NCI-H2081 (cell line): ENCODE measurements around the gene ARHGEF4.
"Not testable (repeated sequence)": the region's sequence is repeated elsewhere in the genome, so short reads cannot be mapped to it uniquely, and the experiment has no call there.

Source experiments
- DNase-seq, 2 experiments: peaks; one replicate each; lab custom pipeline; 2025; lab: John Stamatoyannopoulos, UW

The ARHGEF4 gene

DNA sequence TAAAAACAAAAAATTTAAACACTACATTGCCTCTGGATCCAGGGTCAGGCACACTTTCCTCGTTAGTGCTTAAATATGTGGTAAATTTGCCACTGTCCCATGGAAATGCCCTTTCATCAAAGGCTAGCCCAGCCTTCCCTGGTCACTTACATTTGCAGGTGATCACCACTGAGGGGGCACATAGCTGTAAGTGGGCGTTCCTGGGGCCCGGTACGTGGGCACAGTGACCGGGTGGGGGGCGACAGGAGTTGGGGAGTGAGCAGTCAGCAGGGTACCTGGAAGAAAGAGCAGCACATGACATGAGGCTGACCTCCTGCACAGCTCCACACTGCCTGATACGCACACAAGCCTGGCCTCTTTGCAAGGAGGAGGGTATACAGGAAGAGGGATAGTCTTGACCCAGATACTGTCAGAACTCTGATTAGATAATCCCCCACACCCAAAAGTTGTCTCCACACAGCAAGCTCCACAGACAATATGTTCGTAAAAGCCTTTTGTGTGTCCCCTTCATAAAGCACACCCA lies 216.1 kb downstream of the ARHGEF4 start:
- DNase-seq = no peak

DNA sequence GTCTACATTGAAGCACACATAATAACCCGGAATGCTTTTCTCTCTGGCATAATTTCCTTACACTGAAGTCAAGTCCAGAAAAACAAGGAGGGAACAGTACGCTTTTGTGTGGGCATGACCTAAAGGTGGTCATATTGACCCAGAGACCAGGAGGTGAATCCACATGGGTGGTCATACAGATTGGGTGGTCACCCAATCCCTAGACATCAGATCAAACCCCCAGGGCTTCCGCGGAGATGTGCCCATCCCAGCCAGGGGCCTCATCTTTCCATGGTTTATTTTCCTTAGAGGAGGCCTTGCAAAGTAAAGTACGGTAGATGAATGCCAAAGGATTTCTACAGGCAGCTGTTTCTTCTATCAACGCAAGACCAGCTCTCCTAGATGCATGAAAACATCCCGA lies 217.8 kb downstream of the ARHGEF4 start:
- DNase-seq = no peak

DNA sequence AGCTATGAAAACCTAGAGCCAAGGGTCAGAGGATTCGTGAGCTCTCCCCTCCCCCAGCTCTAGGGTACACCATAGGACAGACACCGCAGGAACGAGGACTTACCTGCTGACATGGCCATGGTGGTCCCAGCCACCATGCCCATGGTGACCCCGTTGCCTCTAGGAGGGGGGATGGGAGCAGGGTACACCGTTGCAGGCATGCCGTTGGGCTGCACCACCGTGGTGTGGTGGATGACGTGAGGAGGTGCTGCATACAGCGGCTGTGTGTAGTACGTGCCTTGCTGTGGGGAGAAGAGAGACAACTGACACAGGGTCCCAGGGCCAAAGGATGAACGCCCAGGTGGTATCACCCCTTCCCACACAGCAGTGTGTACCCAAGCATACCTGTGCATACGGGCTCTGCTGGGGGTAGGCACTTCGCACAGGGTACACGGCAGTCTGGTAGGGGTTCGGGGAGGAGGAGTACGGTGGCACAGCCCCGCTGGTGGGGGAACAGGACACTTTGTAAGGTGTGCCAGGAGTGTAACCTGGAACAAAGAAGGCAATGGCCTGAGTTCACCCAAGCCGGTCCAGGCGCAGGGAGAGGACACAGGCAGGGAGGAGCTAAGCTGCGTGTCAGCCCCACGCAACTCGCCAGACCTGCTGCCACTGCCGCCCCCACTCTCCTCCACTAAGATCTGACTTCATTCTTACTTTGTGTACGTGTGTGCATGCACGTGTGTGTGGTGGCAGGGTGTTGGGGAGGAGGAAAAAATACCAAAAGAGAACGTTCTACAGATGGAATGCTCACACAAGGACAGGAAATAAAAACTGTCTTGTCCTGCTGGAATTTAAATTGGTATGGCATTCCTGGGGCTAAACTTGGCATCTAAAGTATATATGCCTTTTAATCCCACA lies 218.7 kb downstream of the ARHGEF4 start:
- DNase-seq = no peak

DNA sequence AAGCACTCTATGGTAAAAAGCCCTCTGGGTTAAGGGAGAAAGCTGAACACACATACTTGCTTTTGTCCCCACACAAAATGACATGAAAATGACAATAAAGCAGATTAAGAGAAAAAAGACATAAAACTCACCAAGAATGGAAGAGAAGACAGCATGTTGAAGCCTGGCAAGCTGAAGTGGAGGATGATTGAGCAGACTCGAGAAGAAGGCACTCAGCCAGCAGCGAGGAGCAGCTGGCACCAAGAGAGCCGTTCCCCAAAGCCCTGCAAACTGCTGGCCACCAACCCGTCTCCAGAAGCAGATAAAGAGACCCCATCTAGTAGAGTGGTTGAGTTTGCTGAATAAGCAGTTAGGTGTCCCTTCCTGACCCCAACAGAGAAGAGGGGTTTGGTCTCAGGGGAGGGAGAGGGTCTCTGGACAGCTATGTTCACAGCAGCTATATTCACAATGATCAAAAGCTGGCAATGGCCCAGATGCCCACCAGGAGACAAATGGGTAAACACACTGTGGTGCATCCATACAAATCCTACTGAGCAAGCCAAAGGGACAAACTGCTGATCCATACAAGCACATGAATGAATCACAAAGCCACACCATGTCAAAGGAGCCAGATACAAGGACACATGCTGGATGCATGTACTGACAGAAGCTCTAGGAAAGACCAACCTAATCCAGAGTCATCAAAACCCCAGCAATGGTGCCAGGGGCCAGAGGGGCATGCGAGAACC lies 219.7 kb downstream of the ARHGEF4 start:
- DNase-seq = peak in 1 of 2 experiments; percentile 33

DNA sequence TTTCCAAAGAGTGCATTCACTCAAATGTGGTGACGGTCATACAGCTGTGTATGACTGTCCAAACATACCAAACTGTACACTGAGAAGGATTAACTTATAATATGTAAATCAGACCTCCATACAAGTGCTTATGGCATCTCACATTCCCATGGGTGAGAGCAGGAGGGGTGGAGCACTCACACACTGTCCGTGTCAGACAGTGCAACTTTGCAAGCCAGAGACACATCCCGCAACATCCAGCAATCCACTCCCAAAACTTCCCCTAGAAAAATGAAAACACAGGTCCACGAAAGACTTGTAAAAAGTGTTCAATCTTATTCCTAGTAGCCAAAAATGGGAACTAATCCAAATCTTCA lies 220.2 kb downstream of the ARHGEF4 start:
- no peak for DNase-seq

DNA sequence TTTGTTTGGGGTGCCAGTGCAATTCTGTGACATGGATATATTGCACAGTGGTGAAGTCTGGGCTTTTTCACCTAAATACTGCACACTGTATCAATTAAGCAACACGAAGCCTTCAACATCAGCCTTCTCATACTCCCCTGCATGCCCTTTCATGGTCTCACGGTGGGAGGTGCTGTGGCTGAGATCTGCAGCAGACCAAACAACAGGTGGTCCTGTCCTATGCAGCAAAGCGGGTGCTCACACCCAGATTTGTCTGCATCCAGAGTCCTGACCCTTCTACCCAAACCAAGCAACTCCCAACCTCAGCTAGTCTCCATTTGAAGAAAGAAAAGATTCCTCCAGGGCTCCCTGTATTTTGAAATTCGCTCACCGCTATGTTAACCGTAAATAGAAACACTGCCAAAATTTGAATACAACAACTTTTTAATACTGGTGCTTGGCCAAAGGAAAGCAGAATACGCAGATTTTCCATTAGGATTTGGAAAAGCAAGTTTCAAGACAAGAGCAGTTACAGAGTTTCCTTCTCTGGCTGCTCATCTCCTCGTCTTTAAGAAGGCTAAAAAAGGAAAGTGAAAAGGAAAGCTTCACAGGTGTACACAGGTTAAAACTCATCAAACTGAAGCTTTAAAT lies 221.6 kb downstream of the ARHGEF4 start:
- DNase-seq = no peak

DNA sequence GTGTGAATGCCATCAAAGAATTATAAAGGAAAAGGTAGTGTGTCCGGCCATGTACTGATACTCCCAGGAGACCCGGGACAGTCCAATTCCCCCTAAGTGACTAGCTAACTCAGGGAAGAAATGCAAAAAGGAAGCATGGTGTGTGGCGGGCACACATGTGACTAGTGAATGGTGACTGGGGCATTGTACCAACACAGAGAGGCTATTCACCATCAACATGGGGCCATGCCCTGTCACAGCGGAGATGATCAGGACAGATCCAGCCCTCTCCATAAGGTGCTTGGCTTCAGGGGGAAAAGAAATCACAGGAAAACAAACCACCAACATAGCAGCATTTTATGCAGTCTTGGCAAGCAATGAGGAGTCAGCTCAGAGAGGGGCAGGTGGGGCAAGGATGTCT lies 222.2 kb downstream of the ARHGEF4 start:
- no peak for DNase-seq

DNA sequence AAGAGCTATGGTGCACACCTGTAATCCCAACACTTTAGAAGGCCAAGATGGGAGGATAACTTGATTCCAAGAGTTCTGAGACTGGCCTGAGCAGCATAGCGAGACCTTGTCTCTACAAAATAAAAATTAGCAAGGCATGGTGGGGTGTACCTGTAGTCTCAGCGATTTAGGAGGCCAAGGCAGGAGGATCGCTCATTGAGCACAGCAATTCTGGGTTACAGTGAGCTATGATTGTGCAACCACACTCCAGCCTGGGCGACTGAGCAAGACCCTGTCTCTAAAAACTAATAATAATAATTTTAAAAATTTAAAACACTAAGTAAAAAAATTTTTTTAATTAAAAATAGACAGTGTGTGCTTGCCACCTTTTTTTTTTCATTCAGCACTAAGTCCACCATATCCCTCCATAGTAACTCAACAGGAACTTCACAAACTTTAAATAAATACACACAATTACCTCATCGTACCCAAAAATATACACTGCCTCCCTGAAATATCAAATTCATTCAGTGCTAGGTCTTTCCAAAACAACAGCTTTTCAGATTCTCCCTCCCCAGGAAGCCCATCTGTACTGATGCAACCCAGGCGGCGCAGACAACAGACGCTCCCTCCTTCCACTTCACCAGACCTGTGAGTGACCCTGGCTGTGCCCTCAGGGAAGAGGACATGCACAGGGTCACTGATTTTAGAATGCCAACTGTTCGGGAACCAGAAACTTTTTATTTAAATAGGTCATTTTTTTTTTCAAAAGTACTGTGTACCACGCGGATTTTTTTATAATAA lies 227.0 kb downstream of the ARHGEF4 start:
- DNase-seq = no peak

DNA sequence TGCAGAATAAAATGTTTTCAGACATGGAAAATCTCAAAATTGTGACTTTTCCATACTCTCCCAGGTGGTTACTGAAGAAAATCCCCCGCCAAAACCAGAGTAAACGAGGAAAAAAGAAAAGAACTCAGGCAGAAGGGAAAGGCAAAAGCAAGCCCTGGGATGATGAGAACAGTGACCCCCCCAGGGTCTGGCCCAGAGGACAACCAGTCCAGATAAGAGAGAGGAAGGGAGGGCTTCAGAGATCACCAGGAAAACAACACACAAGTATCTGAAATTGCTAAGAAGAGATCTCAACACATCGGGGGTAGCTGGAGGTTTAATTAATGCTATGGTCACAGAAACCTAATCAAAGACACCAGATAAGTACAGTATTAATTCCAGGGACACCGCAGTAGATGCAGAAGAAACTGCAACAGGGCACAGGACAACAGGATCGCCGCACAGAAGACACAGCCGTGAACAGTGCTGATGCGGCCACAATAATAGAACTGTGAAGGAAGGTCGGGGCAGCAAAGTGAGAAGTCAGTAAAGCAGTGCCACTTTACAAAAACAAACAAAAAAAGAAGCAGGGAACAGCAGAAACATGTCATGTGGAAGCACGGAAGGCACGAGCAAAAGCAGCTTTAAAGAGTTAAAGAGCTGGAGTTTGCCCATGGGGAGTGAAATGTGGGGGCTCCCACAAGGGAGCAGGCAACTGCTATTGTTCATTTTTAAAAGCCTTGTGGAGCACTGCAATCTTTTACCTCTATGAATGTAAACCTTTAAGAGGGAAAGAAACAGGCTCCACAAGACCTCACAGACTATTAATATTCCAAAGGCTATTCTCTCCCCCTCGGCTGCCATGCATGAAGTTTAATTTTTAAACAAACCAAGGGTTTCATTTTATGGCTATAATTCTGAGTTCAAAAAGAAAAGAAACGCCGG lies 228.1 kb downstream of the ARHGEF4 start:
- no peak for DNase-seq

DNA sequence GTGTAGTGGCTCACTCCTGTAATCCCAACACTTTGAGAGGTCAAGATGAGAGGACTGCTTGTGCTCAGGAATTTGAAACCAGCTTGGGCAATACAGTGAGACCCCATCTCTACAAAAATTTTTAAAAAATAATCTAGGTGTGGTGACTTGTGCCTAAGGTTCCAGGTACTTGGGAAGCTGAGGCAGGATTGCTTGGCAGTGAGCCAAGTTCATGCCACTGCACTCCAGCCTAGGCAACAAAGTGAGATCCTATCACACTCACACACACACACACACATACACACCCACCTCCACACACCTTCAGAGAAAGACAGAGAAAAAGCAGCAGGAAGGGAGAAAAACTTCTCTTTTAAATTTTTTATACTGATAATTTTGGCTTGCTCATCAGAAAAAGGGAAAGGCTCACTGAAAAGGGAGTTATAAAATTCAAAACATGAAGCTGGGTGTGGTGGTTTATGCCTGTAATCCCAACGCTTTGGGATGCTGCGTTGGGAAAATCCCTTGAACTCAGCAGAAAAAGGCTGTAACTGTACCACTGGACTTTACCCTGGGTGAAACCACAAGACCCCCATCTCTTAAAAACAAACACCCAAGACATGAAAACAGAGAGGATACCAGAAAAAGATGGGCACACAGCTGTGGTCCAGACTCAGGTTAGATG lies 230.9 kb downstream of the ARHGEF4 start:
- no peak for DNase-seq

DNA sequence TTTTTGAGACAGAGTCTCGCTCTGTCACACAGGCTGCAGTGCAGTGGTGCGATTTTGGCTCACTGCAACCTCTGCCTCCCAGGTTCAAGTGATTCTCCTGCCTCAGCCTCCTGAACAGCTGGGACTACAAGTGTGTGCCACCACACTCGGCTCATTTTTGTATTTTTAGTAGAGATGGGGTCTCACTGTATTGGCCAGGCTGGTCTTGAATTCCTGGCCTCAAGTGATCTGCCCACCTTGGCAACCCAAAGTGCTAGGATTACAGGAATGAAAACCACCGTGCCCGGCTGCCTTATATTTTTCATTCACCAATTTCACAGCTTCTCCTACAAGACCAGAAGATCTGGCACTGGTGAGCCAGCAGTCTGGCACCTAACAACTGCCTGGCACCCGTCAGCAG lies 231.5 kb downstream of the ARHGEF4 start:
- not testable (repeated sequence) for DNase-seq

DNA sequence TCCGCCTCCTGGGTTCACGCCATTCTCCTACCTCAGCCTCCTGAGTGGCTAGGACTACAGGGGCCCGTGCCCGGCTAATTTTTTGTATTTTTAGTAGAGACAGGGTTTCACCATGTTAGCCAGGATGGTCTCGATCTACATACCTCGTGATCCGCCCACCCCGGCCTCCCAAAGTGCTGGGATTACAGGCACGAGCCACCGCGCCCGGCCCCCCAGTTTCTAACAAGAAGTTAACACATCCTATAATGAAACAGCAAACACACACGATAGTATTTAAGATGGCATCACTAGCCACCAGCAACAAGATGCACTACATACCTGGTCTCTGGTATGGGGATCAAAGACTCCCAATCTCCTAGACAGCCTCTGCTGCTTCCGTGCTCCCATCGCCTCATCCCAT lies 238.9 kb downstream of the ARHGEF4 start:
- DNase-seq = not testable (repeated sequence)

DNA sequence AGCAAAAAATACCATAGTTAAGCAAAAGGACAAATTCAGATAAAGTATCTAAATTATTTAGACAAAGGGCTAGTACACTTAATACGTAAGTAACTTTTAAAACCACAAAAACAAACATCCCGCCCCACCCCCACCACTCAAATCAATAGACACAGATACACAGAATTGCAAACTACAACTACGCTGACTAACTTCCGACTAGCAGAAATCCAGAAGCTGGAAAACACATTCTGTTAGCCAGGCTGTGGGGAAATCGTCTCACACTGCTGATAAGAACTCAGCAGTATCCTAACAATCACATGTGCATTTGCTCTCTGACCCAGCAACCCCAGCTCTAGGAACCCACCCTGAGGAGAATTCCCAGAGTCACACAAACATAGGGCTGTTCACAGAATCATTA lies 240.0 kb downstream of the ARHGEF4 start:
- DNase-seq = no peak

DNA sequence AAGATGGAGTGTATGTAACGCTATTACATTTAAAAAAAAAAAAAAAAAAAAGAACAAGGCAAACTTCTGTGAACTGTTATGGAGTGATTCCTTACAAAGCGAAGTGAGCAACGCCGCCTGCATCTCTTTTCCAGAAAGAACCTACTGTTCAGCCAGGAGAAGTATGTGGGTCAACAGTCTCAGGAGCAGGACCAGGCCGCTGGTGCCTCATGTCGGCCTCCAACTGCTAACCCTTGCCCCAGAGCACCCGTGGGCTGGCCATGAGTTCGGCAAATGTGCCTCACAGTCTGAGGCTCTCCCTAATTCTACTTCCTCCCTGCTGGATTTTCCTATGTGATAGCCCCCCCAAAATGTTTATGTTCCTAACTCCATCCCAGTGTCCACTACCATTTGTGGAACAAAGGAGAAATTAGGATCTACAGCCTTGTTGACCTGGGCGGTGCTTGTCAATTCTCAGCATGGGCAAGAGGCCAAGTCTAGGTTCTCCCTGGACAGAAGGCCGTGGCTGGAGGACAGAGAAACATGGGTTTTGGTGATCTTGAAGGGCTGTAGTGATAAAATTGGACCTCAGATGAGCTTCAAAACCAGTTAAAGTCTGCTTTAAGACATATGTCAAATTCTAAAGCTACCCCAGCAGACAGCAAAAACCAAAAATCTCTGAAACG lies 240.6 kb downstream of the ARHGEF4 start:
- DNase-seq = no peak

DNA sequence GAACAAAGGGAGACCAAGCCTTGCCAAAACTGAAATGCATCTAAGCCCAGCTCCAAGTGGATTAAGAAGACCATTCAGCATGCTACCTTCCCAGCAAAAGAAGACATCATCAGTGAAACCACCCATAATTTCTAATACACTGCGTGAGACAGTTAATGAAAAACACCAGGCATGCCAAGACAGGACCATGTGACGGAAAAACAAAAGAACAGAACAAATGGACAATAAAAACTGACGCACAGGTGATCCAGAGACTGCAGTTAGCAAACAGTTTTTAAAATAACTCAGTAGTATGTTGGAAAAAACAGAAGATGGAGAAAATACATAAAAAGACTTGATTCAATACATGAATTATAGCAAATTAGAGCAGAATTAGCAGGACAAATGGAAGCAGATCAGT lies 241.3 kb downstream of the ARHGEF4 start:
- DNase-seq = no peak

DNA sequence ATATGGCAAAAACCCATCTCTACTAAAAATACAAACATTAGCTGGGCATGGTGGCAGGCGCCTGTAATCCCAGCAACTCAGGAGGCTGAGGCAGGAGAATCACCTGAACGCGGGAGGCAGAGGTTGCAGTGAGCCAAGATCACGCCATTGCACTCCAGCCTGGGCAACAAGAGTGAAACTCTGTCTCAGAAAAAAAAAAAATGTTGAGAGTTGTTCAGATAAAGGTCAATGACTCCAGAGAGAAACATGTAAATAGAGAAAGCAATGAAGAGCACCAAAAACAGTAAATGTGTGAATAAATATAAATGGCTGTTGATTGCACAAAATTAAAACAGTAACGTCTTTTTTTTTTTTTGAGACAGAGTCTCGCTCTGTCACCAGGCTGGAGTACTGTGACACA lies 243.2 kb downstream of the ARHGEF4 start:
- DNase-seq = not testable (repeated sequence)

DNA sequence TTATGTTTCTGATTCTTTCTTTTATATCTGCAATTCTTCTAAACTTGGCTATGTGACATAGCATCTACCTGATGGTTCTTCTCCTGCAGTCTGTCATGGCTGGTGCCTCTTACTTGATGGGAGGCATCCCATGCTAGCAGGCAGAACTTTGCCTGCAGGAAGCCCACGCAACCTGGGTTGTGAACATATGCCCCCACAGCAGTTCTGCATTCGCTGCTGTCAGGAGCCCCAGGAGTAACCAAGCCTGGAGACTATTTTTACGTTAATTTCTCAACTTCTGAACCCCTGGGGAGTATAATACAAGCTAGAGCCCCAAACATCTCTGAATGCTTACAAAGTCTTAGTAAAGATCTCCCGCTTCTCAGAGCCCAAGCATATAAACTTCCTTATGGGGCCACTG lies 244.5 kb downstream of the ARHGEF4 start:
- DNase-seq = no peak

DNA sequence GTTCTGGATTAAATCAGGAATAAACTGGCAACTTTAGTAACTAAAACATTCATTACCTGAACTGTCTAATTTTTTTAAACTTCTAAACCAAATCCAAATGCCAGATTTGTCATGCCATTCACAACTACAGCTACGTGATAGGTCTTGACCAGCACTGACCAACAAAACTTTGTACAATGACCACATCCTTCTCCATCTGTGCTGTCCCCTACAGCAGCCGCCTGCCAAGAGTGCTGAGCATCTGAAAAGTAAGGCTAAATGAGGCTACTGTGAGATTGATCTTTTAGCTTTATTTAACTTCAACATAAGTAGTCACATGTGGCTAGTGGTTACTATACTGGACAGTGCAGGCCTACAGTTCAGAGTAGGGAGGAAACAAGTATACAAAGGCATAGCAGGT lies 248.9 kb downstream of the ARHGEF4 start:
- DNase-seq = no peak

DNA sequence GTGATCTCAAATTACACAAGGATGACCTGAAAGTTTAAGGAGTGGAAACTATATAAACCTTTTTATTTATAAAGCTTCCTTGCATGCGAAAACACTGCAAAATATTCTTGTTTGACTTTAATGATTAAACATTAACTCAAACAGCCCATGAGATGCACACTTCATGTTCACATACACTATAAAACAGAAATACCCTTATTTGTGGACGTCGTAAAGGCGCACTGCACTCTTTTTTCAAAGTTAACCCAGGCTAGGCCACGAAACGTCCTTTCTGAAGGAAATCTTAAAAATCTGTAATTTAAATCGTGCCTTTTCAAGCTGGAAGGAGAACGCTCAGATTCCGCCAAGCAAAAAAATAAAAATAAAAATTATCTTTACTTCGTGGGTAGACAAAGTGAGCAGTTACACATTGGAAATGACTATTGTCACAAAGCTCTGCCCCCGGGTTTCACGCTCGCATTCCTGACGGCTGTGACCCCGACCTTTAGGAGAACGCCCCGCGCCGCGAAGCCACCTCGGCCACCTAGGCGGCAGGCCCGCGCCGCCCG lies 255.8 kb downstream of the ARHGEF4 start:
- DNase-seq = no peak
